Uterus (tissue), 2 donors: ENCODE data around the gene CSGALNACT2.

ENCODE experiments used
- CTCF ChIP-seq, 4 experiments: fragments of 200-600 bp in 2 of 4; fragments of 450-650 bp in 2 of 4; sonication (generic) in 2 of 4; IDR thresholded peaks; one replicate each; pipeline ENCODE4 v1.5.1; 2016 to 2019; ENCODE audit warnings: antibody characterized with exemption in 4 of 4, mild to moderate bottlenecking in 2 of 4, moderate library complexity in 1 of 4
- POLR2A ChIP-seq, 2 donors: fragments of 450-650 bp; IDR thresholded peaks; one replicate each; pipeline ENCODE4 v1.6.1; 2016; ENCODE audit warnings: antibody characterized with exemption in 2 of 2, mild to moderate bottlenecking in 1 of 2, moderate library complexity in 1 of 2

GRCh38 chr10:43167498-43167889, 29.2 kb downstream of the CSGALNACT2 start:
- TF ChIP-seq POLR2A (IDR thresholded peaks at IDR 0.05): no peak
- no peak for TF ChIP-seq CTCF (IDR thresholded peaks at IDR 0.05)
